GM10847 (cell line): ENCODE results near the gene ZNF408.
A peak's percentile ranks its signal among the peaks of the same experiment; 100 is the strongest.

Experiments used
- POLR2A ChIP-seq: IDR thresholded peaks from 2 replicates; pipeline ENCODE4 v1.6.1; 2011; ENCODE audit not compliant: insufficient read length; ENCODE audit errors: extremely low read depth

ZNF408 gene

DNA sequence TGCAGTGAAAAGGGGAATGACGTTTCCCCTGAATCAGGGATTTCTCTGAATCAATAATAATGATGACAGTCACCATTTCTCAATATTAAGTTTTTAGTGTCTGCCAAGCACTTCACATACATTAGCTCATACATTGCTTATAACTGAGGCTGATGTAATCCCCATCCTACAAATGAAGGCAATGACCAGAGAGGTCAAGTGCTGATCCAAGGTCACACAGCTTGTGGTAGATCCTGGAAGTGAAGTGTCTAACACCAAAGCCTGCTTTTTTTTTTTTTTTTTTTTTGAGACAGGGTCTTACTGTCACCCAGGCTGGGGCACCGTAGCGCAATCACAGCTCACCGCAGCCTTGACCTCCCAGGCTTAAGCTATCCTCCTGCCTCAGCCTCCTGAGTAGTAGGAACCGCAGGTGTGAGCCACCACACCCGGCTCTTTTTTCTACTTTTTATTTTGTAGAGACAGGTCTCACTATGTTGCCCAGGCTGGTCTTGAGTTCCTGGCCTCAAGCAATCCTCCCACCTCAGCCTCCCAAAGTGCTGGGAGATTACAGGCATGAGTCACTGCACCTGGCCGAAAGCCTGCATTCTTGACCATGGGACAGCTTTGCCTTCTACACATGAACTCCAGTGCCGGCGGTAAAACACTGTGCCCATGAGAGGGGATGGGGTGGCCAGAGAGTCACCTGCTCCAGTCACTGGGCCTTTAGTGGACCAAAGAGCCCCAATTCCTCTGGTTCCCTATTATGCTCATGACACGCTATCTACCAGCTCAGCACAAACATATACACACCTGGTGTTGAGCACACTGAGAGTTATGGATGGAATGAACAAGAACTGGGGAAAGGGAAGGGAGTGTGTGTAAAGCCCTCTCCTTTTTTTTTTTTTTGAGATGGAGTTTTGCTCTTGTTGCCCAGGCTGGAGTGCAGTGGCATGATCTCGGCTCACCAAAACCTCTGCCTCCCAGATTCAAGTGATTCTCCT lies 17.8 kb upstream of the ZNF408 start:
- no peak for TF ChIP-seq POLR2A

DNA sequence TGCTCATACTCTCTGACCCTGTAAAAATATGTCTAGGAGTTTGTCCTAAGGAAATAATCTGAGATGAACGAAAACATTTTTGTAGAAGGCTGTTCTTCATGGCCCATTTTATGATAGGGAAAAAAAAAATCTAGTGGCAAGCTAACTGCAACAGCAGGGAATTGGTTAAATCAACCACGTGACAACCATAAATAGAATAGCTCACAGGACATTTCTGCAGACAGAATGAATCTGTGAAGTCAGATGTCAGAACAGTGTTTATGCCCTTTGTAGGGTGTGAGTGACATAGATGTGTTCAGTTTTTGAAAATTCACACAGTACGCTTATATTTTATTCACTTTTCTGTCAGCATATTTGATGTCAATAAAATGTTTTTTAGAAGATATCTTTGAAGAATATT lies 16.5 kb upstream of the ZNF408 start:
- no peak for TF ChIP-seq POLR2A

- no peak for TF ChIP-seq POLR2A
Observed at GRCh38 chr11:46686886-46687795, 13.7 kb upstream of the ZNF408 start.

DNA sequence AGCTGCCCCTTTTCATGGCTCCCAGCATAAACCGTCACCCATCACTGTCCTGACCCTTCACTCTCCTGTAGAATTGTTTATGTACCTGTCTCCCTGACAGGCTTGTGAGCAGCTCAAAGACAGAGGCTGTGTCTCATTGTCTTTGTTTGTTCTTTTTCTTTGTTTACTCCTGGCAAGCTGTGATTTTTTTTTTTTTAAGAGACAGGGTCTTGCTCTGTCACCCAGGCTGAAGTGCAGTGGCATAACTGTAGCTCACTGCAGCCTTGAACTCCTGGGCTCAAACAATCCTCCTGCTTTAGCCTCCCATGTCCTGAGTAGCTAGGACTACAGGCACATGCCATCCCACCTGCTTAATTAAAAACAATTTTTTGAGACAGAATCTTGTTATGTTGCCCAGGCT lies 10.1 kb upstream of the ZNF408 start:
- TF ChIP-seq POLR2A = no peak

DNA sequence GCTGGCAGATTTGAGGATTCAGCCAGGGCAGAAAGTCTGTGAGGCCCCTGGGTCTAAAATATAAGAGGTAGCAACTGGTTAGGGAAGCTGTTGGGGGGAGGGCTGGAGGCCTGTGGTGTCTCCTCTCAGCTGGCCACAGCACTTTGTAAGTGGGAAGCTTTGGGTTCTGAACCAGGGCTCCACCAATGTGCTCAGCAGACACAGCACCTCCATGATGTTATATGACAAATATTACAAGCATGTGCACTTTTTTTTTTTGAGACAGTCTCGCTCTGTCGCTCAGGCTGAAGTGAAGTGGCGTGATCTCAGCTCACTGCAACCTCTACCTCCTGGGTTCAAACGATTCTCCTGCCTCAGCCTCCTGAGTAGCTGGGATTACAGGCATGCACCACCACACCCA lies 8.4 kb upstream of the ZNF408 start:
- no peak for TF ChIP-seq POLR2A

GRCh38 chr11:46693597-46694012 lies 7.2 kb upstream of the ZNF408 start:
- no peak for TF ChIP-seq POLR2A

GRCh38 chr11:46694072-46694471 lies 6.8 kb upstream of the ZNF408 start:
- TF ChIP-seq POLR2A = no peak

DNA sequence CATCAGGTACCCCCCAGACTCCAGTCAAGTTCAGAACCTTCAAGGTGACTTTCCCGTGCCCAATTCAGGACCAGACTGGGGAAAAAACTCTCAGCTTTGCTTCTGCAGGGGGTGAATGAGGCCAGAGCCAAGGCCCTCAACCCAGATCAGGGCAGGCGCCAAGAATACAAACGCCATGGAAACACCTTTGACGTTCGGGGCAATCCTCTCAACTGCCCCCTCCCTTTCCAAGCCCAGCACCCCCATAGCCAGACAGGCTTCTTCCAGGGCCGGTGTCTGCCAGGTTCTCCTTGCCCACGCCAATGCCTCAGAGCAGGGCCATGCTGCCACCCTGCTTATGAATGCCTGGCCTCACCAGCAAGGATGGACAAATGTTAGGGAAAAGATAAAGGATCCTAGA lies 6.2 kb upstream of the ZNF408 start:
- no peak for TF ChIP-seq POLR2A

GRCh38 chr11:46695345-46696211 lies 5.3 kb upstream of the ZNF408 start:
- TF ChIP-seq POLR2A = no peak

GRCh38 chr11:46696212-46696558 lies 4.6 kb upstream of the ZNF408 start:
- no peak for TF ChIP-seq POLR2A

DNA sequence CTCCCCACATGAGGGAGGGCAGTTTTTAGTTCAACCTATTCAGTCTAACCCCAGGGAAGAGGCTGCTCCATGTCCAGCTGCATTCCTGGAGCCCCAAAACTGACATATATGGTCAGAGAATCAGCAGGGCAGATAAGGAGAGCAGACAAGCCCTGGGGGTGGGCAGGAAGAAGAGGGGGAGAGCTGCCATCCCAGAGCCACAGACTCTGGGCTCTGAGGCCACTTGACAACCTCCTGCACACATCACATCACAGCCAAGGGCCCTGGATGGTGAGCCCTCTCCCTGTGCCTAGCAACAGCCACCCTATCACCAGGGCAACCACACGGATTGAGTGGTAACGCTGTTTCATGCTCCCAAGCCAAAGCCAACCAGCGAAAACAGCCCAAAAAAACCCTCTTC lies 3.5 kb upstream of the ZNF408 start:
- TF ChIP-seq POLR2A = no peak

- no peak for TF ChIP-seq POLR2A
Observed at GRCh38 chr11:46697723-46698122, 3.1 kb upstream of the ZNF408 start.

DNA sequence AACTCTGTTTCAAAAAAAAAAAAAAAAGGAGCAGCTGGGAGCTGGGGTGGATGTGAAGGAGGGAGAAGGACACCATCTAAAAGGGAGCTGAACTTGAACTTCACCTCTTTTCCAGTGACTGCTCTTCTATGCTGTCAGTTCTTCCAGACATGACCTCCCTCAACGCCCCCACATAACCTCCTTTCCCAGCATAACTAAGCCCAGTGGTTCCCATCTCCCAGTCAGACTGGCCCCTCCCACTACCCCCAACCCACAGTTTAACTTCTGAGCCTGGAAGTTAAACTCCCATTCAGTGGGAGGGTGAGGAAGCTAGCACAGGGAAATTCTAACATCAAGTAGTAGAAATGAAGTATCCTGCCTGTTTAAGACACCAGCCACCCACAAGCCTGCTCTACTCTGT lies 2.2 kb upstream of the ZNF408 start:
- no peak for TF ChIP-seq POLR2A

DNA sequence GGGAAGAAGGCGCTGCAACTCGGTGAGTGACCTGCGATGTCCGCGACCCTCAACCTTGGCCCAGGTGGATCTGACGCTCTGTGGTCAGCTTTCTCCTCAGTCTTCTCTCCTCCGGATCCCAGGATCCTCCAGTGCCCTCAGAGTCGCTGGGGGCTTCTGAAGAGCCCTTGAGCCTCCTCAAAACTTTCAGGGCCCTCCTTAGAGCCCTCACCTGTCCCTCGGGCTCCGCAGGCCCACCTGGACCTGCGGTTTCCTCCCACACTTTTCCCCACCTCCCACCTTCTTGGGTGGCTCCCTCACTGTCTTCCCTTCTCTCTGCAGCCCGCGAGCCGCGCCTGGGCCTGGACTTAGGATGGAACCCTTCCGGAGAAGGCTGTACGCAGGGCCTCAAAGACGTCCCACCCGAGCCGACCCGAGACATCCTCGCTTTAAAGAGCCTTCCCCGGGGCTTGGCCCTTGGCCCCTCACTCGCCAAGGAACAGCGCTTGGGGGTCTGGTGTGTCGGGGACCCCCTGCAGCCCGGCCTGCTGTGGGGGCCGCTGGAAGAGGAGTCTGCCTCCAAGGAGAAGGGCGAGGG lies 335 bp downstream of the ZNF408 start:
- peak; percentile 55 for TF ChIP-seq POLR2A

GRCh38 chr11:46705070-46705688 lies 4.3 kb downstream of the ZNF408 start:
- no peak for TF ChIP-seq POLR2A

DNA sequence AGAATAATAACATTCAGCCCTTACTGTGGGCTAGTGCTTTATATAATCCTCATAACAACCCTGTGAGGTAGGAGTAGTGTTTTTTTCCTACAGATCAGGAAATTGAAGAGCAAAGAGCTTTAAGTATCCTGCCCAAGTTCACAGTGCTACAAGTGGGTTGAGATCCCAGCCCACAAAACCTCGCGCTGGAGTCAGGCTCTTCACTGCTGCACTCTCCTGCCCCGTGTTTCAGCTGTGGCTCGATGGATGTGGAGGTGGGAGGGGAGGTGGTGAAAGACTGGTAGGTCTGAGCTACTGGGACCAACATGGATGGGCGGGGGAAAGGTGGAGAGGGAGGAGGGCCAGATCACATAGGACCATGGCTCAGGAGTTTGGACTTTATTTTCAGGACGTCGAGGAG lies 6.1 kb downstream of the ZNF408 start:
- TF ChIP-seq POLR2A = no peak
